CD4-positive, alpha-beta T cell treated with Interleukin-4 for 1 hour (primary cell): ENCODE results near the gene TTC39C.
"Not testable (repeated sequence)": the region's sequence is repeated elsewhere in the genome, so short reads cannot be mapped to it uniquely, and the experiment has no call there.

Experiments
- DNase-seq, 2 donors: peaks; one replicate each; pipeline ENCODE4 v3.0.0-alpha.2; 2020 to 2022

TTC39C gene

GRCh38 chr18:24055009-24055804 lies 40.7 kb downstream of the TTC39C start:
- no peak for DNase-seq

DNA sequence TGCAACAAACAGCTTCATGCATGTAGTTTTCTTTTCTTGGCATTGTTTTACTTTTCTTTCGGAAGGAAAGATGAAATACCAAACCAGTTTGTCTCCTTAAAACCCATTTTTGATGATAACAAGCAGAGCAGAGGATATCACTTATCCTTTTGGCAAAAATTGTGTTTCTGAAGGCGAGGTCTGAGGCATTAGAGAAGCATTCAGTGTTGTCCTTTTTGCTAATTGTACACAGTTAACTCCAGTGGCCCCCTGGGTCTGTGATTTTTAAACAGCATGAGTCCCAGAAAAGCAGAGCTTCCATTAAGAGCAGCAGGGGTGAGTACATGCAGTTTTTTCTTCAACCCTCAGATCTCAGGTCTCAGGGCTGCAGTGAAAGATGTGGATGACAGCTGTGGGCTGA lies 41.3 kb downstream of the TTC39C start:
- DNase-seq, result no peak

DNA sequence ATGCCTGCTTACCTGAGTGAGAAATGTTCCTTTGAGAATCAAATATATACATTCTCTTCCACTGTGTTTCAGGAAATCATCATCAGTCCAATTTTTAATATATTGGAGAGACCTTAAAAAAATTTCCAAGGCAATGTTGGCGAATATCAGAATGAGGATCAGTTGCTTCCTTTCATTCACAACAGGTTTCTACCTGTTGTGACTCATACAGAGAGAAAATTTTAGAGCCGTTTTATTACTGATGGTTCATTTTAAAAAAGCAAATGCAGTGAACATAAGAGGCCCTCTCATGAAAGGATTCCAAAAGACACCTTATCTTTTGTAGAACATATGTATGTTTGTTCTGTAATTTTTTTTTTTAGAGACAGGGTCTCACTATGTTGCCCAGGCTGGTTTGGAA lies 42.0 kb downstream of the TTC39C start:
- no peak for DNase-seq

DNA sequence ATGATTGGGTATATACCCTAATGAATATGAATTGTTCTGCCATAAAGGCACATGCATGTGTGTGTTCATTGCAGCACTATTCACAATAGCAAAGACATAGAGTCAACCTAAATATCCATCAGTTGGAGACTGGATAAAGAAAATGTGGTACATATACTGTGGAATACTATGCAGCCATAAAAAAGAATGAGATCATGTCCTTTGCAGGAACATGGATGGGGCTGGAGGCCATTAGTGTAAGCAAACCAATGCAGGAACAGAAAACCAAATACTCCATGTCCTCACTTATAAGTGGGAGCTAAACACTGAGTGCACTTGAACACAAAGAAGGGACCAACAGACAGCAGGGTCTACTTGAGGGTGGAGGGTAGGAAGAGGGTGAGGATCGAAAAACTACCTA lies 43.2 kb downstream of the TTC39C start:
- DNase-seq, result no peak

DNA sequence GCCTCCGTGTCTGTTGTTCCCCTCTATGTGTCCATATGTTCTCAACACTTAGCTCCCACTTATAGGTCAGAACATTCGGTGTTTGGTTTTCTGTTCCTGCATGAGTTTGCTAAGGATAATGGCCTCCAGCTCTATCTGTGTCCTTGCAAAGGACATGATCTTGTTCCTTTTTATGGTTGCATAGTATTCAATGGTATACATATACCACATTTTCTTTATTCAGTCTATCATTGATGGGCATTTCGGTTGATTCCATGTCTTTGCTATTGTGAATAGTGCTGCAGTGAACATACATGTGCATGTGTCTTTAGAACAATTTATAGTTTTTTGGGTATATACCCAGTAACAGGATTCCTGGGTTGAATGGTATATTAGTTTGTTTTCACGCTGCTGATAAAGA lies 44.8 kb downstream of the TTC39C start:
- not testable (repeated sequence) for DNase-seq

- DNase-seq, result no peak
Measured at GRCh38 chr18:24060644-24061043, 46.1 kb downstream of the TTC39C start.

- no peak for DNase-seq
Measured at GRCh38 chr18:24063121-24063731, 48.7 kb downstream of the TTC39C start.

GRCh38 chr18:24064391-24065100 lies 50.0 kb downstream of the TTC39C start:
- no peak for DNase-seq

- no peak for DNase-seq
Measured at GRCh38 chr18:24065906-24066305, 51.4 kb downstream of the TTC39C start.

- DNase-seq, result no peak
Measured at GRCh38 chr18:24068945-24069693, 54.6 kb downstream of the TTC39C start.

DNA sequence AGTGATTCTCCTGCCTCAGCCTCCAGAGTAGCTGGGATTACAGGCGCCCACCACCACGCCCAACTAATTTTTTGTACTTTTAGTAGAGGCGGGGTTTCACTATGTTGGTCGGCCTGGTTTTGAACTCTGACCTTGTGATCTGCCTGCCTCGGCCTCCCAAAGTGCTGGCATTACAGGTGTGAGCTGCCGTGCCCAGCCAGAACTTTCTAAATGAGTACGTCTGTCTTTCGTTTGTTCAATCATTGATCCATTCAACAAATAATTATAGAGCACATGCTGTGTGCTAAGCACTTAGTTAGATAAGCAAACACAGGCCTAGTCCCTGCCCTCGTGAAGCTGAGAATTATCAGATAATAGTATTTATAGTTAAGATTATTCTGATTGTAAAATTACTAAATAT lies 56.5 kb downstream of the TTC39C start:
- DNase-seq, result no peak

- DNase-seq, result no peak
Measured at GRCh38 chr18:24071779-24072178, 57.2 kb downstream of the TTC39C start.

GRCh38 chr18:24072743-24073142 lies 58.2 kb downstream of the TTC39C start:
- no peak for DNase-seq

- DNase-seq, result no peak
Measured at GRCh38 chr18:24073791-24074190, 59.2 kb downstream of the TTC39C start.

- DNase-seq, result not testable (repeated sequence)
Measured at GRCh38 chr18:24074757-24075156, 60.2 kb downstream of the TTC39C start.

- DNase-seq, result peak; percentile 28 to 38
Measured at GRCh38 chr18:24075767-24076597, 61.4 kb downstream of the TTC39C start.

- DNase-seq, result no peak
Measured at GRCh38 chr18:24076950-24077349, 62.4 kb downstream of the TTC39C start.

- no peak for DNase-seq
Measured at GRCh38 chr18:24078391-24078790, 63.8 kb downstream of the TTC39C start.

DNA sequence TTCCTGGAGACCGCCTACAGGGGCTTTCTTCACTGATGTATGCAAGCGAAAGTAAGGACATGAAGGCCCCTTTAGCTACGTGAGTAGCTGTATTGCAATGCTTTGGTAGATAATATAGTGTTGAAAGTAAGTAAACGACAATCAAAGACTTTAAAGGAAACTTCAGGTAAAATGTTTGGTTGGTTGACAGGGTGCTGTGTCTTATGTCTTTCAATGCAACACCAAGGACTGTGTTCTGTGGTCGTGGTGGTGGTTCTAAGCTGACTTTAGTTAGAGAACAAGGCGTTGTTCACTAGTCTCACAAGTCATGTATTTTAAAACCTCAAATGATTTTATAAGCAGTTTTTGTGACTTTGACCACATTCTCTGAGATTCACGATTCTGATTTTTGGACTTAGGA lies 66.3 kb downstream of the TTC39C start:
- no peak for DNase-seq

DNA sequence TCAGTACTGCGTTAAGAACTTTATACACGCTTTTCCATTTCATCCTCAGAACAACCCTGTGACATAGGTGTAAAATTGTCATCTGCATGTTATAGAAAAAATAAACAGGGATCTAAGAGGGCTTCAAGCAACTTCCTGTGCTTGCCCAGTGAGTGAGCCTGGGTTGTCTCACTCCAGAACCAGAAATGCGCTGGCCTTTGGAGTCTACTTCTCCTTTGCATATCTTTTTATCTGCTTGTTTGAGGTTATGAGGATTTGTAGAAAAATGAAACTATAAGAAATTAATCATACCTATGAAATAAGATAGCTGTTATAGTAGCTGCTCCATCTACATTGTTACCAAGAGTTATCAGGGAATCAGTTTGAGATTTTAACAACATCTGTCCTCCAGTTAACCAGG lies 69.0 kb downstream of the TTC39C start:
- no peak for DNase-seq

GRCh38 chr18:24086082-24086481 lies 71.5 kb downstream of the TTC39C start:
- no peak for DNase-seq

- DNase-seq, result no peak
Measured at GRCh38 chr18:24089076-24089475, 74.5 kb downstream of the TTC39C start.
